NCI-H1694 treated with DMSO at 0.1 percent for 48 hours (cell line): ENCODE results near the gene ATP5F1C.
"Not testable (repeated sequence)": the region's sequence is repeated elsewhere in the genome, so short reads cannot be mapped to it uniquely, and the experiment has no call there.

Experiments
- DNase-seq: peaks from one replicate; lab custom pipeline; 2025; lab: John Stamatoyannopoulos, UW

Gene ATP5F1C

GRCh38 chr10:7787857-7788638 lies at the start of gene ATP5F1C, which contains the start of gene KIN:
Gene ATP5F1C, plus strand, starts transcription at chr10:7788177. Its CDS starts 31 bp downstream, at chr10:7788208.
Gene KIN, minus strand, starts transcription at chr10:7787993. Its CDS starts 60 bp downstream, at chr10:7787933.
- DNase-seq: peak; percentile 87

DNA sequence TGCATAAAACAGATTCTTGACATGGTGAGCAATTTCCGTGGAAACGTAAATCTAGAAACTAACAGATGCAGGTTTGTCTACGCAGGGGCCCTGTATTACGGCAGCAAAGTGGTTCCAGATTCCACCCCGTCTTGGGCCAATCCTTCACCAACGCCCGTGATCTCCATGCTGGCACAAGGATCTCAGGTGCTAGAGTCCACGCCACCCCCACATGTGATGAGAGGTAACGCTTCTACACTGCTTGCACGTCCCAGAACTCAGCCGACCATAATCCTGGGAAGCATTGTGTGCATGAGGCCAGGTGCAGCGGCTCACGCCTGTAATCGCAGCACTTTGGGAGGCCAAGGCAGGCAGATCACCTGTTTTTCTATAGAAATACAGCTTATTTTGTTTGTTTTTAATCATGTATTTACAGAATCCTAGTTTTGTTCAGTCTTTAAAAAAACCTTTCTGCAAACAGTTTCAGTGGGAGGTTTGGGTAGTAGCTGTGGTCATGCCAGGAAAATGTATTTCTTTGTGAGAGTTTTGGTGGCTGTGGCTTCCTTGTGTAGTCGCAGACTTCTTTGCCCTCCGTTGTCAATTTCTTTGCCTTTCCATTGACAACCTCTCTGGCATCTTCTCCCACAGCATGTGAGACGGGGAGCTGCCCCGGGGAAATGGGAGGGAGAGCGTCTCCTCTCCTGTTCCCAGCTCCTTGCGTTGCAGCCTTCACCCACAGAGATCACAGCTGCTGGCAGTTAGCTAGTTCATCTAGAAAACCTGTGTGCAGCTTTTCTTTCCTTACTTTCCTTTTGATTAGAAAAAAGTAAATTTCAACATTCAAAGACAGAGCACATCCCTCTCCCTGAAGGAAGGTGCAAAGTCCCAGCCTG lies 49.2 kb upstream of the ATP5F1C start:
- no peak for DNase-seq

DNA sequence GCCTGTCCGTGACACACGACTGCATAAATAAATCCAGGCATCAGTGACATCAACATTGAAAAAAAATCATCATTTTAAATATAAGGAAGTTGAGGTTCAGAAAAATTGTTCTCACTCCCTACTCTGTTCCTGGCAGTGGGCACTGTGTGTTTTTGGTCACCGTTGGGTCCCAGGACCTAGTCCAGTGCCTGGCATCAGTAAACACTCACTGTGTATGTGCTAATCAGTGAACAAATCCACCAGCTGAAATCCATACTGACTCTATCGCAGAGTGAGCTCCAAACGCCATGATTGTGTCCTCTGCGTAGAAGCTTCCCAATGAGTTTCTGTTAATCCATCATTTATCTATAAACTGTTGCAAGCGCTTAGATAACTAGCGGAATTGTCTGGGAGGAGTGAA lies 43.7 kb upstream of the ATP5F1C start:
- no peak for DNase-seq

- DNase-seq: not testable (repeated sequence)
Measured at GRCh38 chr10:7748637-7749036, 39.3 kb upstream of the ATP5F1C start.

- DNase-seq: no peak
Measured at GRCh38 chr10:7750222-7750621, 37.8 kb upstream of the ATP5F1C start.

DNA sequence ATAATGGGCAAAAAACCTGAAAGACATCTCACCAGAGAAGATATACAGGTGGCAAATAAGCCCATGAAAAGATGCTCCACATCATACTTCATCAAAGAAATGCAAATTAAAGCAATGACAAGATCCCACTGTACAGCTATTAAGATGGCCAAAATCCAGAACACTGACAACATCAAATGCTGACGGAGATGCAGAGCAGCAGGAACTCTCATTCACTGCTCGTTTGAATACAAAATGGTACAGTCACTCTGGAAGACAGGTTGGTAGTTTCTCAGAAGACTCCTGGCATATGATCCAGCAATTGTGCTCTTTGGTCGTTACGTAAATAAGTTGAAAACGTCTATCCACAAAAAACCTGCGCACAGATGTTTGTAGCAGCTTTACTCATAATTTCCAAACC lies 35.7 kb upstream of the ATP5F1C start:
- DNase-seq: no peak

- no peak for DNase-seq
Measured at GRCh38 chr10:7755103-7755502, 32.9 kb upstream of the ATP5F1C start.

GRCh38 chr10:7756360-7756992 lies 31.5 kb upstream of the ATP5F1C start:
- DNase-seq: no peak

GRCh38 chr10:7763929-7764328 lies 24.0 kb upstream of the ATP5F1C start:
- DNase-seq: no peak

DNA sequence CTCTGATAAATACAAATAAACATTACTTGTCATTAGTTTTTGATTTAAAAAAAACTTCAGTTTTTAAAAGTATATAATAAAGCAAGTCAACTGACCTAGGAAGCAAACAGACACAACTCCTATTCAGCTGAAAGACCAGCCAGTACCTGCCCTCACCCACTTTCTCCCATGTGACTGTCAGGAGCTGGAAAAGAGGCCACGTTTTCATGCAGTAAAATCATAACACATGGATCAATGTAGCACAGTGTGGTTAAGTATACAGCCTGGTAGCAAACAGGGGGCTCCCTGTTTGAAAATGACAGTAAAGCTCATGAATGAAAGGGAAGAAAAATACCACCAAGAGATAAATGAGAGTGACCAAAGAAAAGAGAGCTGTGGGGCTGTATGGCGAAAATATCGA lies 21.7 kb upstream of the ATP5F1C start:
- DNase-seq: no peak

DNA sequence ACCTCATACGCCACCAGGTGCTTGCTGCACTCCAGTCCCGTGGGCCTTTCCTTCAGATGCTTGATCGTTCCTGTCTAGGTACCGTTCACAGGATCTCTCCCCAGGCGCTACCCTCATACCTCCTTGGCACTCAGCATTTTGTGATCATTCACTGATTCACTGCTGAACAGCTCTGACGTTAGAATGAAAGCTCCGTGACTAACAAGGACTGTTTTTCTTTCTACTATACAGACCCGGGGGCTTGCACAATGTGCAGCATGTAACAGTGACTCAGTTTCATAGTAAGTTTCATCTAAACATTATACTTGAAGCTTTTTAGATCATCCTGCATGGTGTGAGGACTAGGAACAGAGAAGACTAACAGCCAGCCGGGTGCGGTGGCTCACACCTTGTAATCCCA lies 20.8 kb upstream of the ATP5F1C start:
- no peak for DNase-seq

DNA sequence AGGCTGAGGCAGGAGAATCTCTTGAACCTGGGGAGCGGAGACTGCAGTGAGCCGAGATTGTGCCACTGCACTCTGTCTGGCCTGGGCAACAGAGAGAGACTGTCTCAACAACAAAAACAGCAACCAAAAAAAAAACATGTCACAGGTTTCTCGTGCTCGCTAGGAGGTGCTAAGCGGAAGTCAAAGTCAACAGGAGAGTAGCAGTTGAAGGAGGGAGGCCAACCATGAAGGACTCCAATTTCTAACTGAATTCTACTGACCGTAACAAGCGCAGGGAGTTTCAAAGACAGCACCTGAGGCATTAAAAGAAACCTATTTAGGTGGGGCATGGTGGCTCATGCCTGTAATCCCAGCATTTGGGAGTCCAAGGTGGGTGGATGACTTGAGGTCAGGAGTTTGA lies 19.6 kb upstream of the ATP5F1C start:
- no peak for DNase-seq

GRCh38 chr10:7773845-7774801 lies 13.9 kb upstream of the ATP5F1C start:
- DNase-seq: no peak

DNA sequence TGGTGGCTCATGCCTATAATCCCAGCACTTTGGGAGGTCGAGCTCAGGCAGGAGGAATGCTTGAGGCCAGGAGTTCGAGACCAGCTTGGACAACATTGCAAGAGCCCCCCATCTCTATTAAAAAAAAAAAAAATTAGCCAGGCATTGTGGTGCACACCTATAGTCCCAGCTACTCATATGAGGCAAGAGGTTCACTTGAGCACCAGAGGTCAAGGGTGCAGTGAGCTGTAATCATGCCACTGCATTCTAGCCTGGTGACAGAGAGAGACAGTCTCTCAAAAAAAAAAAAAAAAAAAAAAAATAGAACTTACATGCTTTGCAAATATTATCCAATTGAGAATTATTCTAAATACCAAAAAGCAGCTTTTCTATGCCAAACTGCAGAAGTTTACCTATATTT lies 11.2 kb upstream of the ATP5F1C start:
- DNase-seq: no peak

DNA sequence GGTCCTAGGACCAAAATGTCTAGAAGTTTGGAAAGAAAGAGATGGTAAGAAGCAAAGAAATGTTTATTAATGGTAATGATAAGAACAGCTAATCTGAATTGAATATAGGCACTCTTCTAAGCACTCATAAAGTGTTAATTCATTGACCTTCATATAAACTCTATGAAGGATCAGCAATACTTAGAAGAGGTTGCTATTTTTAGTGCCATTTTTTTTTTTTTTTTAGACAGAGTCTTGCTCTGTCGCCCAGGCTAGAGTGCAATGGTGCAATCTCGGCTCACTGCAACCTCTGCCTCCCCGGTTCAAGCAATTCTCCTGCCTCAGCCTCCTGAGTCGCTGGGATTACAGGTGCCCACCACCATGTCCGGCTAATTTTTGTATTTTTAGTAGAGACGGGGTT lies 5.8 kb upstream of the ATP5F1C start:
- DNase-seq: not testable (repeated sequence)

DNA sequence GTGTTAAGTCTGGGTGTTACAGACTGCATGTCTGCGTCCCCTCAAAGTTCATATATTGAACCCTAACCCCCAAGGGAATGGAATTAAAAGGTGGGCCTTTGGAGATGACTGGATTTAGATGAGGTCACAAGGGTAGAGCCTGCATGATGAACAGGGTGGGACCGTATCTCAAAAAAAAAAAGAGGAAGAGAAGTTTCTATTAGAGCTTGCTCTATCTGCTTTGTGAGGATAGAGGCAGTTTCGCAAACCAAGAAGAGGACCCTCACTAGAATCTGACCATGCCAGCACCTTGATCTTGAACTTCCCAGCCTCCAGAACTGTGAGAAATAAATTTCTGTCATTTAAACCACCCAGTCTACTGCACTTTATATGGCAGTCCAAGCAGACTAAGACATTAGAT lies 1.5 kb upstream of the ATP5F1C start:
- DNase-seq: no peak

DNA sequence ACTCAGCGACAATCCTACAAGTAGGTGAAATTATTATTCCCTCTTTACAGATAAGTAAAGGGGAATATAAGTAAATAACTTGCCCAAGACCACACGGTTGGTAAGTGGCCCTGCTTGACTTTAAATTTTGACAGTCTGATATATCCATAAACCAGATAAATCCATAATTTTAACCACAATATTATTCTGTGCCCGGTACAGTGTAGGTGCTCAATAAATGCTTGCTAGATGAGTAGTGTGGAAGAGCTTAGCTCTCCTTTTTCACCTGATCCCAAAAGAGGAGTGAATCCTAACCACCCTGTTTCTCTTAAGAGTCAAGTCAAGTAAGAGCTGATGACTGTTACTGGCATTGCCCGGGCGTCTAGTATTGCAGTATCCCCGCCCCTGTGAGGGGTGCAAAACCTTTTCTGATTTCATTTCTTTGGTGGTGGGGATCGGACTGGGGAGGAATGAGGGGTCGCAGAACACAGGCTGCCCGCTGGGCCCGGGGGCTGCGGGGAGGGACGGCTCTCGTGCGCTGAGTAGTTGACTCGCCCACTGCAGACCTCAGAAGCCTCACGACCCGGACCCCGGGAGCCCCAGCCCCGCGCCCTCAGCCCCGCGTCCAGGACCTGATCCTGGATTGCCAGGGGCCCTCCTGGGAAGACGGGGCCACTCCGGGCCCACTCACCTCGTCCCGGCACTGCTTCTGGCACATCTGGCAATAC lies 674 bp upstream of the ATP5F1C start:
- DNase-seq: no peak

DNA sequence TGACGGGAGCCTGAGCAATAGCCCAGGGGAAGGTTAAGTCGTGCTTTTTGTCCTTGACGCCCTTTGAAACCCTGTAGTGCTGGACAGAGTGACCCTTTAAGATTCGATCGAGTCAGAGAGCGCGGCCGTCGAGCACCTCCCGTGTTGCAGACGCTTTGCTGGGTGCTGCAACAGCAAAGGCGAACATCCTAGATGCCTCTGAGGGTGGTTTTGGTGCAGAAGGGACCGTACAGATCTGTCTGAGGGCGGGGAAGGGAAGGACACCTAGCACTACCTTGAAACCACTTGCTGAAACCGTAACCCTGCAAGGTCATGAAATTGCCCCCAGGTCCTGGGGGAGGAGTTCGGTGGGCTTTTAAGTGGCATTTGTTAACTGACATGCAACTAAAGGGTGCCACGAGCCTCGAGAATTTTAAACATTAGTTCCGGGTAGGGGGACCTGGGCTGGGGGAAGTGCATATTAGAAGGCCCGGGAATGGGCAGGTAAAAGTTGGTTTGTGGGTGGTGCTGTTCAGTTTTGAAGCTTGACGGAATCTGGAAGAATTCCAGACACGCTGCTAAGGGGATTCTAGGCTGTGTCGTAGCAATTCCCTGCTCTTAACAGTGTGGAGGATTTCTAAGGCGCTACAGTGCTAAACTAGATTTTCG lies 786 bp downstream of the ATP5F1C start:
- DNase-seq: no peak

GRCh38 chr10:7789390-7789789 lies 1.4 kb downstream of the ATP5F1C start:
- DNase-seq: no peak

GRCh38 chr10:7792541-7792940 lies 4.6 kb downstream of the ATP5F1C start:
- DNase-seq: no peak
